Body of pancreas (tissue), 4 donors: ENCODE data around the gene BOLA3. TPM values are rescaled to one million over a fixed set of nuclear protein-coding genes. Genes with fewer than 3 reads are reported as not detected.

Experiments used
- ATAC-seq: fragments of 150-250 bp; one replicate; pipeline ENCODE4 v1.9.1; 2016
- DNase-seq, 4 donors: peaks; one replicate each; pipeline ENCODE4 v3.0.0-alpha.2; 2019
- H3K27ac ChIP-seq, 4 donors: fragments of 200-600 bp; sonication (generic); 1 replicate in 3 of 4; 2 replicates in 1 of 4; pipeline versions ENCODE4 v1.5.1 to v1.6.1; 2016 to 2019; ENCODE audit warnings: mild to moderate bottlenecking in 1 of 4, mixed read lengths in 1 of 4, moderate library complexity in 1 of 4
- H3K27me3 ChIP-seq, 2 donors: fragments of 200-600 bp; sonication (generic); one replicate each; pipeline ENCODE4 v1.6.0; 2016; ENCODE audit warnings: mild to moderate bottlenecking in 1 of 2
- H3K36me3 ChIP-seq, 2 donors: fragments of 200-600 bp; sonication (generic); replicated peaks in 1 of 2; 2 replicates each; pipeline ENCODE4 v1.5.1; 2016; ENCODE audit warnings: low read depth in 2 of 2; ENCODE audit not compliant: insufficient read depth in 1 of 2
- H3K4me1 ChIP-seq: fragments of 200-600 bp; sonication (generic); one replicate; pipeline ENCODE4 v1.6.0; 2016
- H3K4me3 ChIP-seq, 2 donors: fragments of 200-600 bp; sonication (generic); 1 replicate in 1 of 2; 2 replicates in 1 of 2; pipeline ENCODE4 v1.5.1; 2016 to 2019
- H3K9me3 ChIP-seq, 3 donors: fragments of 200-600 bp; sonication (generic); 1 replicate in 2 of 3; 2 replicates in 1 of 3; pipeline ENCODE4 v1.5.1; 2016
- CTCF ChIP-seq, 7 experiments: fragments of 450-650 bp in 4 of 7; fragments of 200-600 bp in 3 of 7; sonication (generic) in 3 of 7; IDR thresholded peaks; one replicate each; pipeline ENCODE4 v1.5.1; 2016 to 2019; ENCODE audit warnings: antibody characterized with exemption in 7 of 7
- POLR2A ChIP-seq, 3 donors: fragments of 450-650 bp; IDR thresholded peaks; one replicate each; pipeline ENCODE4 v1.6.1; 2016; ENCODE audit warnings: antibody characterized with exemption in 3 of 3, mild to moderate bottlenecking in 2 of 3
- WGBS, 2 donors: methylation state at CpG; one replicate each; pipeline ENCODE4 v1.1.5; 2017; 5-methylcytosine and 5-hydroxymethylcytosine counted together
- intact Hi-C: fragments of 100-400 bp; cut with DNase I; formaldehyde crosslinking; loops from one replicate; pipeline ENCODE4 v1.15.1; 2023
- total RNA-seq, 2 donors: library from RNA; depleted of rRNA; stranded (reverse); fragments of >200 nt; gene quantifications; one replicate each; pipeline ENCODE4 v1.1.0, GENCODE V29; 2016

Gene BOLA3
- total RNA-seq, 2 donors from 2014 or later = 17.1 to 41.5 TPM

- H3K36me3 ChIP-seq = peaks cover 0 to 11% of the 10 kb centered on the region in 2 donors
- H3K4me1 ChIP-seq = no peaks in the 10 kb centered on the region
- TF ChIP-seq CTCF (IDR thresholded peaks at IDR 0.05) (no peak), POLR2A (IDR thresholded peaks at IDR 0.05) (no peak)
- intact Hi-C loops = no loop called here
- DNase-seq (no peak), ATAC-seq (no peak)
- no peak overlapping the region for H3K4me3 ChIP-seq
- no peaks in the 10 kb centered on the region for H3K9me3 ChIP-seq
- WGBS, 2 donors = 91 to 95% methylated on average over 8 of the region's 8 CpGs
- no peaks in the 10 kb centered on the region for H3K27me3 ChIP-seq
- no peak overlapping the region for H3K27ac ChIP-seq
These were observed 42.3 kb downstream of the BOLA3 start for GRCh38 chr2:74105413-74105812.

GRCh38 chr2:74104839-74105238, 42.9 kb downstream of the BOLA3 start:
- Histone ChIP-seq H3K27ac (no peak overlapping the region), H3K4me3 (no peak overlapping the region), H3K9me3 (no peaks in the 10 kb centered on the region), H3K27me3 (no peaks in the 10 kb centered on the region), H3K4me1 (no peaks in the 10 kb centered on the region), H3K36me3 (peaks cover 0 to 13% of the 10 kb centered on the region in 2 donors)
- ATAC-seq (no peak), DNase-seq (no peak)
- 86 to 94% methylated on average over 7 of the region's 7 CpGs for WGBS, 2 donors
- intact Hi-C loops = no loop called here
- TF ChIP-seq POLR2A (IDR thresholded peaks at IDR 0.05) = no peak
- peak in 2 of 7 experiments; percentile 12 to 13 for TF ChIP-seq CTCF (IDR thresholded peaks at IDR 0.05)

GRCh38 chr2:74103763-74104162, 43.9 kb downstream of the BOLA3 start:
- no peak for ATAC-seq
- 76 to 81% methylated on average over 6 of the region's 6 CpGs for WGBS, 2 donors
- H3K27ac ChIP-seq = no peak overlapping the region

GRCh38 chr2:74102516-74102915, 45.2 kb downstream of the BOLA3 start:
- no peak overlapping the region for H3K4me3 ChIP-seq
- no peaks in the 10 kb centered on the region for H3K27me3 ChIP-seq
- TF ChIP-seq CTCF (IDR thresholded peaks at IDR 0.05) = no peak
- TF ChIP-seq POLR2A (IDR thresholded peaks at IDR 0.05) = no peak
- H3K27ac ChIP-seq = no peak overlapping the region
- 95 to 97% methylated on average over 12 to 14 of the region's 14 CpGs for WGBS, 2 donors
- no peaks in the 10 kb centered on the region for H3K4me1 ChIP-seq
- ATAC-seq (no peak), DNase-seq (no peak)
- intact Hi-C loops = no loop called here
- H3K36me3 ChIP-seq = peaks cover 0 to 13% of the 10 kb centered on the region in 2 donors
- H3K9me3 ChIP-seq = no peaks in the 10 kb centered on the region

More at GRCh38 chr2:74103763-74104162, 43.9 kb downstream of the BOLA3 start:
- Histone ChIP-seq H3K27me3 (no peaks in the 10 kb centered on the region), H3K36me3 (peaks cover 0 to 13% of the 10 kb centered on the region in 2 donors), H3K9me3 (no peaks in the 10 kb centered on the region), H3K4me1 (no peaks in the 10 kb centered on the region), H3K4me3 (no peak overlapping the region)
- DNase-seq = no peak
- TF ChIP-seq POLR2A (IDR thresholded peaks at IDR 0.05) = no peak
- TF ChIP-seq CTCF (IDR thresholded peaks at IDR 0.05) = no peak
- intact Hi-C loops = no loop called here

- Histone ChIP-seq H3K27ac (no peak overlapping the region), H3K9me3 (no peaks in the 10 kb centered on the region), H3K4me1 (no peaks in the 10 kb centered on the region), H3K27me3 (no peaks in the 10 kb centered on the region), H3K4me3 (no peak overlapping the region), H3K36me3 (peaks cover 0 to 13% of the 10 kb centered on the region in 2 donors)
- no peak for ATAC-seq
- 94 to 95% methylated on average over 39 of the region's 39 CpGs for WGBS, 2 donors
- intact Hi-C loops = no loop called here
- TF ChIP-seq CTCF (IDR thresholded peaks at IDR 0.05) (no peak), POLR2A (IDR thresholded peaks at IDR 0.05) (no peak)
- no peak for DNase-seq
These were observed 46.0 kb downstream of the BOLA3 start for GRCh38 chr2:74101574-74102300.
